Measurements from ENCODE around the gene DMBX1. TPM values are rescaled to one million over a fixed set of nuclear protein-coding genes. Genes with fewer than 3 reads are reported as not detected.

DMBX1 gene
- total RNA-seq, 2 experiments from 2014 or later = not detected

DNA sequence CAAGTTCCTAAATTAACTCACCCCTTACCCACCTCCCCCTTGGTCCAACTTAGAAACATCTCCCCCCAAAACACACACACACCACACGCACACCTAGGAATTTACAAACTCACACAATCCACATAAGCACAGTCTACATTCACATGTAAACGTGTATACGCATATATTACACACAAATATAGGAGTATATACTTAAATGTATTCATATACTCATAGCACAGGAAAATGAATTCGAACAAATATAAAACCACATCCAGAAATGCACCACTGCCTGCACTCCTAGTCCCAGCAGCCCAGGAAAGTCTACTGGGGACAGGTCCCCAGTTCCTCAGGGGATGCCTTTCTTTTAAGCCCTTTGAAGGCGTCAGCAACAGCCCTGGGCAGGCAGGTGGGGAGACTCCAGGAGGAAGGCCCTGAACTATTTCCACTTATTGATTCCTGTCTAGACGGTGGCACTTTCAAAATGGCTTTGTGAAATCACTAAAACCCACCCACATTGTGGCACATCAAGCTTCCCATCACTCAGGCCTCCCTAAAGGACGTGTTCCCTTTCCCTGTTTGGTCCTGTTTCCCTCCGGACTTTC is 3.1 kb upstream of the DMBX1 start:
- ChIA-PET CTCF (ENCODE audit: unreplicated experiment) (no interaction called here), POLR2A (no interaction called here)
- no peak overlapping the region for H3K27ac ChIP-seq (ENCODE audit: low read depth, low read length, poor library complexity, severe bottlenecking)
- no peak for DNase-seq (ENCODE audit: low spot score)
- H4K20me1 ChIP-seq (ENCODE audit: insufficient read depth, low read length) = no peaks in the 10 kb centered on the region
- H3K9me2 ChIP-seq (ENCODE audit: insufficient read depth, low read length) = no peaks in the 10 kb centered on the region
- H3K4me3 ChIP-seq (ENCODE audit: low read depth, low read length, poor library complexity, severe bottlenecking) = no peak overlapping the region
- TF ChIP-seq CTCF (conservative IDR thresholded peaks at IDR 0.05; ENCODE audit: low read length) = no peak
- no peak overlapping the region for H2AFZ ChIP-seq (ENCODE audit: low read length)
- no peaks in the 10 kb centered on the region for H3K9me3 ChIP-seq (ENCODE audit: low read length)
- no peak overlapping the region for H3K4me2 ChIP-seq (ENCODE audit: low read length)
- intact Hi-C loops (cut with micrococcal nuclease; ENCODE audit: unreplicated experiment) = no loop called here
- no peaks in the 10 kb centered on the region for H3K36me3 ChIP-seq (ENCODE audit: insufficient read depth, low read length)
- no peaks in the 10 kb centered on the region for H3K79me2 ChIP-seq (ENCODE audit: insufficient read depth, low read depth, low read length)
- no peaks in the 10 kb centered on the region for H3K4me1 ChIP-seq (ENCODE audit: insufficient read depth, low read length, poor library complexity, severe bottlenecking)
- BruUV-seq (replicated peaks) = no TSS peak

DNA sequence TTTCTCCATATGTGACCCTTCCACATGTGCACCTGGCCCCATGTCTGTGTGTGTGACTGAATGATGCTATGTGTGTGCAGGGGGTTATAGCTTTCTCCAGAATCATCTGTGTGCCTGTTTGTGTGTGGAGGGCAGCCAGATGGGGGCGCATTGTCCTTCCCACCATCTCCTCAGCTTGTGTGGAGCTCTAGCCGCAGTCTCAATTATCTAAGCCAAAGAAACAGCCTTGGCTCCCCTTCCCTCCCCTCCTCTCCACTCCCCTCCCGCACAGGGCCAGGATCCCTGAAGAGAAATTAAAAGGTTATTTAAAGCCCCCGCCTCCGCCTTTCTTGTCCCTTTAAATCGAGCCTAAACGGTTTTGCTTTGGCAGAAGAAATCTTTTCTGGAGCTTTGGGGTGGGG is 1.8 kb upstream of the DMBX1 start:
- Histone ChIP-seq H3K27ac (ENCODE audit: low read depth, low read length, poor library complexity, severe bottlenecking) (no peak overlapping the region), H3K9me3 (ENCODE audit: low read length) (no peaks in the 10 kb centered on the region), H3K4me3 (ENCODE audit: low read depth, low read length, poor library complexity, severe bottlenecking) (no peak overlapping the region), H2AFZ (ENCODE audit: low read length) (no peak overlapping the region), H3K36me3 (ENCODE audit: insufficient read depth, low read length) (no peaks in the 10 kb centered on the region), H3K9me2 (ENCODE audit: insufficient read depth, low read length) (no peaks in the 10 kb centered on the region), H3K4me2 (ENCODE audit: low read length) (no peak overlapping the region), H4K20me1 (ENCODE audit: insufficient read depth, low read length) (no peaks in the 10 kb centered on the region), H3K79me2 (ENCODE audit: insufficient read depth, low read depth, low read length) (no peaks in the 10 kb centered on the region), H3K4me1 (ENCODE audit: insufficient read depth, low read length, poor library complexity, severe bottlenecking) (no peaks in the 10 kb centered on the region)
- intact Hi-C loops (cut with micrococcal nuclease; ENCODE audit: unreplicated experiment) = no loop called here
- CTCF ChIA-PET (ENCODE audit: unreplicated experiment) = no interaction called here
- DNase-seq (ENCODE audit: low spot score) = no peak
- POLR2A ChIA-PET = no interaction called here
- BruUV-seq (replicated peaks) = no TSS peak
- TF ChIP-seq CTCF (conservative IDR thresholded peaks at IDR 0.05; ENCODE audit: low read length) = peak; percentile 58
- no peak for TF ChIP-seq EZH2phosphoT487 (IDR thresholded peaks at IDR 0.05; ENCODE audit: borderline replicate concordance, low read depth, low read length)

GRCh38 chr1:46488343-46489168 is 1.1 kb upstream of the DMBX1 start:
- no peak overlapping the region for H3K4me3 ChIP-seq (ENCODE audit: low read depth, low read length, poor library complexity, severe bottlenecking)
- CTCF ChIA-PET (ENCODE audit: unreplicated experiment) = no interaction called here
- TF ChIP-seq EZH2phosphoT487 (IDR thresholded peaks at IDR 0.05; ENCODE audit: borderline replicate concordance, low read depth, low read length) (no peak), CTCF (conservative IDR thresholded peaks at IDR 0.05; ENCODE audit: low read length) (no peak)
- intact Hi-C loops (cut with micrococcal nuclease; ENCODE audit: unreplicated experiment) = no loop called here
- no peaks in the 10 kb centered on the region for H4K20me1 ChIP-seq (ENCODE audit: insufficient read depth, low read length)
- H3K4me1 ChIP-seq (ENCODE audit: insufficient read depth, low read length, poor library complexity, severe bottlenecking) = no peaks in the 10 kb centered on the region
- no peak for DNase-seq (ENCODE audit: low spot score)
- no TSS peak for BruUV-seq (replicated peaks)
- H3K9me2 ChIP-seq (ENCODE audit: insufficient read depth, low read length) = no peaks in the 10 kb centered on the region
- H2AFZ ChIP-seq (ENCODE audit: low read length) = no peak overlapping the region
- H3K4me2 ChIP-seq (ENCODE audit: low read length) = no peak overlapping the region
- H3K9me3 ChIP-seq (ENCODE audit: low read length) = no peaks in the 10 kb centered on the region
- no peak overlapping the region for H3K27ac ChIP-seq (ENCODE audit: low read depth, low read length, poor library complexity, severe bottlenecking)
- POLR2A ChIA-PET = no interaction called here
- no peaks in the 10 kb centered on the region for H3K79me2 ChIP-seq (ENCODE audit: insufficient read depth, low read depth, low read length)
- no peaks in the 10 kb centered on the region for H3K36me3 ChIP-seq (ENCODE audit: insufficient read depth, low read length)

Measured in OCI-LY7 (cell line).